ENCODE data around the gene PRB3. TPM values are rescaled to one million over a fixed set of nuclear protein-coding genes. Genes with fewer than 3 reads are reported as not detected.

PRB3 gene
- total and polyA plus RNA-seq, 9 of the 15 experiments (the other 6 are each of a cell fraction or from before 2014, with no cell fraction given), result 0.07 TPM; not detected in 8

- TF ChIP-seq ZNF318 (IDR thresholded peaks at IDR 0.05; ENCODE audit: borderline replicate concordance in 1 of 2, low read depth in 1 of 2) (no peak), HIVEP1 (CRISPR knock-in tag; IDR thresholded peaks at IDR 0.05) (no peak), MAFF (IDR thresholded peaks at IDR 0.05; ENCODE audit: low read length) (no peak), TCF7L2 (IDR thresholded peaks at IDR 0.05; ENCODE audit: low read depth, low read length) (no peak), ZNF512 (tag; IDR thresholded peaks at IDR 0.05) (no peak), PRPF4 (IDR thresholded peaks at IDR 0.05; ENCODE audit: insufficient read depth, low read depth, low read length, poor library complexity, severe bottlenecking) (no peak), ETV5 (CRISPR knock-in tag; IDR thresholded peaks at IDR 0.05; ENCODE audit: low read depth) (no peak), RBM39 (optimal IDR thresholded peaks at IDR 0.05; ENCODE audit: low read depth, low read length) (no peak), KAT2B (IDR thresholded peaks at IDR 0.05; ENCODE audit: low read depth, low read length) (no peak)
Observed at GRCh38 chr12:11228296-11228879, 41.1 kb downstream of the PRB3 start (continued).

Data from K562 (cell line).